HepG2 (cell line): Measurements from ENCODE around the gene CIAO2B. TPM values are rescaled to one million over a fixed set of nuclear protein-coding genes. Genes with fewer than 3 reads are reported as not detected.

Experiments used
- BHLHE40 ChIP-seq: IDR thresholded peaks from 2 replicates; pipeline ENCODE4 v1.6.1; 2011; ENCODE audit warnings: low read length, improper control_type of control experiment
- DMAP1 ChIP-seq: IDR thresholded peaks from 2 replicates; pipeline ENCODE4 v1.6.1; 2016
- ETV6 ChIP-seq: sonication (generic); formaldehyde crosslinking; conservative IDR thresholded peaks from 2 replicates; pipeline ENCODE4 v1.4.0; 2020; ENCODE audit warnings: missing genetic modification reagents
- GLI4 ChIP-seq: sonication (generic); formaldehyde crosslinking; IDR thresholded peaks from 2 replicates; pipeline ENCODE4 v1.5.1; 2020; ENCODE audit warnings: missing genetic modification reagents, mild to moderate bottlenecking, moderate library complexity, borderline replicate concordance
- RBM39 ChIP-seq: fragments of 200-400 bp; formaldehyde crosslinking; IDR thresholded peaks from one replicate; pipeline ENCODE4 v1.6.1; 2018; ENCODE audit warnings: antibody characterized with exemption, mild to moderate bottlenecking, low read depth, low read length; ENCODE audit not compliant: poor library complexity, severe bottlenecking
- RXRB ChIP-seq: IDR thresholded peaks from 2 replicates; pipeline ENCODE4 v1.6.1; 2016; ENCODE audit warnings: borderline replicate concordance, missing genetic modification reagents, missing compliant biosample characterization
- TOE1 ChIP-seq: sonication (generic); formaldehyde crosslinking; IDR thresholded peaks from 2 replicates; pipeline ENCODE4 v1.4.0; 2020; ENCODE audit warnings: mild to moderate bottlenecking, missing genetic modification reagents
- ZFP82 ChIP-seq: sonication (generic); formaldehyde crosslinking; IDR thresholded peaks from 2 replicates; pipeline ENCODE4 v1.5.1; 2020; ENCODE audit warnings: mild to moderate bottlenecking, missing genetic modification reagents, borderline replicate concordance
- ZNF34 ChIP-seq: sonication (generic); formaldehyde crosslinking; IDR thresholded peaks from 2 replicates; pipeline ENCODE4 v1.4.0; 2020; ENCODE audit warnings: mild to moderate bottlenecking, missing genetic modification reagents, borderline replicate concordance
- ZNF879 ChIP-seq: sonication (generic); formaldehyde crosslinking; IDR thresholded peaks from 2 replicates; pipeline ENCODE4 v1.8.1; 2023; ENCODE audit warnings: missing genetic modification reagents
- polyA plus RNA-seq, 8 experiments: library from polyadenylated mRNA; depleted of rRNA in 3 of 8; stranded (reverse) in 7 of 8; unstranded in 1 of 8; fragments of >200 nt; fragmentation: Illumina TruSeq in 4 of 8; extraction: Trizol in 4 of 8; gene quantifications; 2 replicates each; pipeline versions ENCODE4 v1.2.1 to v1.2.3, GENCODE V29; 2011 to 2016; ENCODE audit warnings: low read depth in 4 of 8, missing spikeins in 1 of 8, mixed read lengths in 1 of 8; ENCODE audit not compliant: insufficient read depth in 1 of 8
- total RNA-seq, 5 experiments: library from RNA; depleted of rRNA; stranded (reverse); fragments of >200 nt; fragmentation: Illumina TruSeq; extraction: Trizol; gene quantifications; 2 replicates each; pipeline ENCODE4 v1.2.3, GENCODE V29; 2016; ENCODE audit warnings: low read depth in 1 of 5
- TF ChIP-seq, protein P1 (sequence below): sonication (generic); formaldehyde crosslinking; IDR thresholded peaks from 2 replicates; pipeline ENCODE4 v1.9.0; 2022; ENCODE audit warnings: low read depth, missing genetic modification reagents
- TF ChIP-seq, protein P2 (sequence below): sonication (generic); formaldehyde crosslinking; IDR thresholded peaks from 2 replicates; pipeline ENCODE4 v1.4.0; 2020; ENCODE audit warnings: missing genetic modification reagents, borderline replicate concordance
- TF ChIP-seq, protein P3 (sequence below), 2 experiments: sonication (generic) in 1 of 2; formaldehyde crosslinking in 1 of 2; IDR thresholded peaks; 2 replicates each; pipeline versions ENCODE4 v1.6.1 to v1.9.0; 2014 to 2022; ENCODE audit warnings: antibody characterized with exemption in 1 of 2, borderline replicate concordance in 1 of 2, inconsistent platforms in 1 of 2, low read depth in 1 of 2, missing genetic modification reagents in 1 of 2
- TF ChIP-seq, protein P4 (sequence below): sonication (generic); formaldehyde crosslinking; IDR thresholded peaks from 2 replicates; pipeline ENCODE4 v1.8.1; 2023; ENCODE audit warnings: mild to moderate bottlenecking, missing genetic modification reagents
- TF ChIP-seq, protein P5 (sequence below): sonication (generic); formaldehyde crosslinking; IDR thresholded peaks from 2 replicates; pipeline ENCODE4 v1.8.1; 2023; ENCODE audit warnings: mild to moderate bottlenecking, missing genetic modification reagents, borderline replicate concordance

CIAO2B gene
- total and polyA plus RNA-seq, 2 of the 13 experiments (the other 11 are each of a cell fraction or from before 2014, with no cell fraction given): 157 to 293 TPM

DNA sequence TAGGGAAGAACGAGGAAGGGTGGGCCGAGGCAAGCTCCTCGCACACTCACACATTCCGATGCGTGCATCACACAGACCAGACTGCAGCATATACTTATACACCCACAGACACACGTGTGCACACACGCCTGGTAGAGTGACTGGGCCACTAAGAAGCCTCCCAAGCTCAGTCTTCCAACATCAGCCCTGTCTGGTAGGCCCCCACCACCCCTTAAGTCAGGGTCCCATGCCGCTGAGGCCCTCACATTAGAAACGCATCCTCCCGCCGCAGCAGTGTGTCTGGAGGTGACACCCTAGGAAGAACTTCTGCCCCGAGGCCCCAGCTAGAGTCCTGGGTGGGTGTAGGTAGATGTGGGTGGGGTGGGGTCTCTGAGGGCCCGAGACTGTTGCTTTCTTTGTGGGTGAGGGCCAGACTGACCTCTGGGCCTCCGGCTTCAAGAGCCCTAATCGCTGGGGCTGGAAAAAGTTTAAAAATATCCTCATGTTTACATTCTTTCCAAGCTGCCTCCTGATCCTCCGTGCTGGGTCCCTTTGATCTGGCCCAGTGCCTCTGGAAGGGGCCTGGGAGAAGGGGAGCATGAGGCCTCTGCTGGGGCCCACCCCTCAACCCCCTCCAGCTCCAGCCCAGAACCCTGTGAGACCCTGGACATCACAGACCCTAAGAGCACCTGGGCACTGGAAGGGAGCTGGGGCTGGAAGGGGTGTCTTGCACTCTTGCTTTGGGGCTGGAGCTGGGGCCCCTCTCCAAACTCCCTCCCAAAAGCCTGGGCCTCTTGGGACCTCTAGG, 29.2 kb downstream of the CIAO2B start (continued):
- TF ChIP-seq ZFP82 (CRISPR knock-in tag): no peak
- TF ChIP-seq, protein P1, sequence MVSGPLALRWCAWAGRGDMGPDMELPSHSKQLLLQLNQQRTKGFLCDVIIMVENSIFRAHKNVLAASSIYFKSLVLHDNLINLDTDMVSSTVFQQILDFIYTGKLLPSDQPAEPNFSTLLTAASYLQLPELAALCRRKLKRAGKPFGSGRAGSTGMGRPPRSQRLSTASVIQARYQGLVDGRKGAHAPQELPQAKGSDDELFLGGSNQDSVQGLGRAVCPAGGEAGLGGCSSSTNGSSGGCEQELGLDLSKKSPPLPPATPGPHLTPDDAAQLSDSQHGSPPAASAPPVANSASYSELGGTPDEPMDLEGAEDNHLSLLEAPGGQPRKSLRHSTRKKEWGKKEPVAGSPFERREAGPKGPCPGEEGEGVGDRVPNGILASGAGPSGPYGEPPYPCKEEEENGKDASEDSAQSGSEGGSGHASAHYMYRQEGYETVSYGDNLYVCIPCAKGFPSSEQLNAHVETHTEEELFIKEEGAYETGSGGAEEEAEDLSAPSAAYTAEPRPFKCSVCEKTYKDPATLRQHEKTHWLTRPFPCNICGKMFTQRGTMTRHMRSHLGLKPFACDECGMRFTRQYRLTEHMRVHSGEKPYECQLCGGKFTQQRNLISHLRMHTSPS (CRISPR knock-in tag): no peak
- TF ChIP-seq BHLHE40: 0 out of 2 replicates have a peak, but pooled peaks have one; percentile 34
- TF ChIP-seq RBM39: no peak
- TF ChIP-seq DMAP1 (CRISPR knock-in tag): no peak; the same call in none of the 2 replicates
- TF ChIP-seq RXRB: peak; percentile 84
- TF ChIP-seq, protein P2, sequence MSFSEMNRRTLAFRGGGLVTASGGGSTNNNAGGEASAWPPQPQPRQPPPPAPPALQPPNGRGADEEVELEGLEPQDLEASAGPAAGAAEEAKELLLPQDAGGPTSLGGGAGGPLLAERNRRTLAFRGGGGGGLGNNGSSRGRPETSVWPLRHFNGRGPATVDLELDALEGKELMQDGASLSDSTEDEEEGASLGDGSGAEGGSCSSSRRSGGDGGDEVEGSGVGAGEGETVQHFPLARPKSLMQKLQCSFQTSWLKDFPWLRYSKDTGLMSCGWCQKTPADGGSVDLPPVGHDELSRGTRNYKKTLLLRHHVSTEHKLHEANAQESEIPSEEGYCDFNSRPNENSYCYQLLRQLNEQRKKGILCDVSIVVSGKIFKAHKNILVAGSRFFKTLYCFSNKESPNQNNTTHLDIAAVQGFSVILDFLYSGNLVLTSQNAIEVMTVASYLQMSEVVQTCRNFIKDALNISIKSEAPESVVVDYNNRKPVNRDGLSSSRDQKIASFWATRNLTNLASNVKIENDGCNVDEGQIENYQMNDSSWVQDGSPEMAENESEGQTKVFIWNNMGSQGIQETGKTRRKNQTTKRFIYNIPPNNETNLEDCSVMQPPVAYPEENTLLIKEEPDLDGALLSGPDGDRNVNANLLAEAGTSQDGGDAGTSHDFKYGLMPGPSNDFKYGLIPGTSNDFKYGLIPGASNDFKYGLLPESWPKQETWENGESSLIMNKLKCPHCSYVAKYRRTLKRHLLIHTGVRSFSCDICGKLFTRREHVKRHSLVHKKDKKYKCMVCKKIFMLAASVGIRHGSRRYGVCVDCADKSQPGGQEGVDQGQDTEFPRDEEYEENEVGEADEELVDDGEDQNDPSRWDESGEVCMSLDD: peak; percentile 93
- 0 out of 2 replicates have a peak, but pooled peaks have one; percentile 2 for TF ChIP-seq TOE1
- TF ChIP-seq, protein P3, sequence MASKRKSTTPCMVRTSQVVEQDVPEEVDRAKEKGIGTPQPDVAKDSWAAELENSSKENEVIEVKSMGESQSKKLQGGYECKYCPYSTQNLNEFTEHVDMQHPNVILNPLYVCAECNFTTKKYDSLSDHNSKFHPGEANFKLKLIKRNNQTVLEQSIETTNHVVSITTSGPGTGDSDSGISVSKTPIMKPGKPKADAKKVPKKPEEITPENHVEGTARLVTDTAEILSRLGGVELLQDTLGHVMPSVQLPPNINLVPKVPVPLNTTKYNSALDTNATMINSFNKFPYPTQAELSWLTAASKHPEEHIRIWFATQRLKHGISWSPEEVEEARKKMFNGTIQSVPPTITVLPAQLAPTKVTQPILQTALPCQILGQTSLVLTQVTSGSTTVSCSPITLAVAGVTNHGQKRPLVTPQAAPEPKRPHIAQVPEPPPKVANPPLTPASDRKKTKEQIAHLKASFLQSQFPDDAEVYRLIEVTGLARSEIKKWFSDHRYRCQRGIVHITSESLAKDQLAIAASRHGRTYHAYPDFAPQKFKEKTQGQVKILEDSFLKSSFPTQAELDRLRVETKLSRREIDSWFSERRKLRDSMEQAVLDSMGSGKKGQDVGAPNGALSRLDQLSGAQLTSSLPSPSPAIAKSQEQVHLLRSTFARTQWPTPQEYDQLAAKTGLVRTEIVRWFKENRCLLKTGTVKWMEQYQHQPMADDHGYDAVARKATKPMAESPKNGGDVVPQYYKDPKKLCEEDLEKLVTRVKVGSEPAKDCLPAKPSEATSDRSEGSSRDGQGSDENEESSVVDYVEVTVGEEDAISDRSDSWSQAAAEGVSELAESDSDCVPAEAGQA (IDR thresholded peaks at IDR 0.05; ENCODE audit: low read depth): no peak
- TF ChIP-seq, protein P3 (CRISPR knock-in tag; IDR thresholded peaks at IDR 0.05; ENCODE audit: borderline replicate concordance): no peak
- no peak for TF ChIP-seq ZNF879 (CRISPR knock-in tag)
- TF ChIP-seq ETV6 (CRISPR knock-in tag): 0 out of 2 replicates have a peak, but pooled peaks have one; percentile 18
- no peak for TF ChIP-seq ZNF34 (CRISPR knock-in tag)
- TF ChIP-seq GLI4 (CRISPR knock-in tag): no peak
- TF ChIP-seq, protein P4, sequence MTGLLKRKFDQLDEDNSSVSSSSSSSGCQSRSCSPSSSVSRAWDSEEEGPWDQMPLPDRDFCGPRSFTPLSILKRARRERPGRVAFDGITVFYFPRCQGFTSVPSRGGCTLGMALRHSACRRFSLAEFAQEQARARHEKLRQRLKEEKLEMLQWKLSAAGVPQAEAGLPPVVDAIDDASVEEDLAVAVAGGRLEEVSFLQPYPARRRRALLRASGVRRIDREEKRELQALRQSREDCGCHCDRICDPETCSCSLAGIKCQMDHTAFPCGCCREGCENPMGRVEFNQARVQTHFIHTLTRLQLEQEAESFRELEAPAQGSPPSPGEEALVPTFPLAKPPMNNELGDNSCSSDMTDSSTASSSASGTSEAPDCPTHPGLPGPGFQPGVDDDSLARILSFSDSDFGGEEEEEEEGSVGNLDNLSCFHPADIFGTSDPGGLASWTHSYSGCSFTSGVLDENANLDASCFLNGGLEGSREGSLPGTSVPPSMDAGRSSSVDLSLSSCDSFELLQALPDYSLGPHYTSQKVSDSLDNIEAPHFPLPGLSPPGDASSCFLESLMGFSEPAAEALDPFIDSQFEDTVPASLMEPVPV (CRISPR knock-in tag): no peak
- TF ChIP-seq, protein P5, sequence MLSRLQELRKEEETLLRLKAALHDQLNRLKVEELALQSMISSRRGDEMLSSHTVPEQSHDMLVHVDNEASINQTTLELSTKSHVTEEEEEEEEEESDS: no peak
